Activated CD4-positive, alpha-beta memory T cell treated with anti-CD3 and anti-CD28 coated beads for 36 hours (primary cell): ENCODE data around the gene C14orf93. TPM values are rescaled to one million over a fixed set of nuclear protein-coding genes. Genes with fewer than 3 reads are reported as not detected.

Experiments
- CTCF ChIA-PET: fragments of 350-600 bp; sonication (Branson Sonifier 250); formaldehyde crosslinking; loops from one replicate; lab custom pipeline; 2021; ENCODE audit warnings: antibody characterized with exemption, inconsistent platforms; lab: Charles Lee
- POLR2A ChIA-PET: fragments of 350-600 bp; sonication (Branson Sonifier 250); formaldehyde crosslinking; loops from one replicate; lab custom pipeline; 2021; ENCODE audit warnings: antibody characterized with exemption; lab: Charles Lee
- DNase-seq: peaks from one replicate; pipeline ENCODE4 v3.0.0-alpha.2; 2020
- H3K27ac Mint-ChIP-seq: one replicate; pipeline ENCODE4 v1.8.0; 2021; ENCODE audit warnings: mixed read lengths
- H3K27me3 Mint-ChIP-seq: one replicate; pipeline ENCODE4 v1.8.0; 2021; ENCODE audit warnings: mixed read lengths
- H3K36me3 Mint-ChIP-seq: one replicate; pipeline ENCODE4 v1.8.0; 2021; ENCODE audit warnings: mixed read lengths
- H3K4me1 Mint-ChIP-seq: one replicate; pipeline ENCODE4 v1.8.0; 2021; ENCODE audit warnings: low read depth, mixed read lengths
- H3K4me3 Mint-ChIP-seq: one replicate; pipeline ENCODE4 v1.8.0; 2021; ENCODE audit warnings: mild to moderate bottlenecking, mixed read lengths
- H3K9me3 Mint-ChIP-seq: one replicate; pipeline ENCODE4 v1.8.0; 2021; ENCODE audit warnings: mixed read lengths
- intact Hi-C: fragments of 100-400 bp; cut with micrococcal nuclease; formaldehyde crosslinking; loops from one replicate; pipeline ENCODE4 v1.15.1; 2023
- total RNA-seq, 2 experiments: library from RNA; stranded (reverse); gene quantifications; one replicate each; pipeline ENCODE4 v1.2.3, GENCODE V29; 2021

Gene C14orf93
- total RNA-seq, 2 experiments from 2014 or later, result 7.5 to 10.8 TPM

DNA sequence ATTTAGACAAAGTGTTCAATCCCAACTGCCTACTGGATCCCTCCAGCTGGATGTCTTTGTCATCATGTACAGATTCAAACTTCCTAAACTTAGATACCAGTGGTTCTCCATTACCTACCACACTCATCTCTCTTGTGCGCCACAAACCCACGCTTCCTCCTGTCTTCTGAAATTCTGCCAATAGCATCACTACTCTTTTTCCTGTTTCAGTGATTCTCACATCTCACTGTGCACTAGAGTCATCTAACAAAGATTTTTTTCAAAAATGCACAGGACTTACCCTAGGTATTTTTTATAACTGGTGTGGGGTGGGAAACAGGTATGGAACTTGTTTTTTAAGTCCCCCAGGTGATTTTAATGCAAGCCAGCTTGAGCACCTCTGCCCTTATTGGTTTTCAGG is 18.9 kb upstream of the C14orf93 start:
- ChIA-PET POLR2A (interaction anchor here (1.1 to 1.8 kb wide), 2 partner anchors 22 to 42 kb away, joined by 3 to 6 read pairs; no protein-coding TSS in a partner anchor), CTCF (interaction anchor here (0.6 to 2.6 kb wide), 7 partner anchors 23 to 1261 kb away, joined by 3 to 11 read pairs (median 7); partner anchors contain the start of gene CDH24)
- H3K4me1 Mint-ChIP-seq, result peaks cover 54% of the 10 kb centered on the region
- intact Hi-C loops, result loop anchor here (1.0 kb wide), 1 partner anchor 21 kb away; no protein-coding TSS in a partner anchor
- H3K36me3 Mint-ChIP-seq, result peaks cover 57% of the 10 kb centered on the region
- H3K9me3 Mint-ChIP-seq, result no peaks in the 10 kb centered on the region
- no peaks in the 10 kb centered on the region for H3K27me3 Mint-ChIP-seq
- no peak overlapping the region for H3K4me3 Mint-ChIP-seq
- H3K27ac Mint-ChIP-seq, result peak overlapping the region; percentile 85
- peak; percentile 65 for DNase-seq

DNA sequence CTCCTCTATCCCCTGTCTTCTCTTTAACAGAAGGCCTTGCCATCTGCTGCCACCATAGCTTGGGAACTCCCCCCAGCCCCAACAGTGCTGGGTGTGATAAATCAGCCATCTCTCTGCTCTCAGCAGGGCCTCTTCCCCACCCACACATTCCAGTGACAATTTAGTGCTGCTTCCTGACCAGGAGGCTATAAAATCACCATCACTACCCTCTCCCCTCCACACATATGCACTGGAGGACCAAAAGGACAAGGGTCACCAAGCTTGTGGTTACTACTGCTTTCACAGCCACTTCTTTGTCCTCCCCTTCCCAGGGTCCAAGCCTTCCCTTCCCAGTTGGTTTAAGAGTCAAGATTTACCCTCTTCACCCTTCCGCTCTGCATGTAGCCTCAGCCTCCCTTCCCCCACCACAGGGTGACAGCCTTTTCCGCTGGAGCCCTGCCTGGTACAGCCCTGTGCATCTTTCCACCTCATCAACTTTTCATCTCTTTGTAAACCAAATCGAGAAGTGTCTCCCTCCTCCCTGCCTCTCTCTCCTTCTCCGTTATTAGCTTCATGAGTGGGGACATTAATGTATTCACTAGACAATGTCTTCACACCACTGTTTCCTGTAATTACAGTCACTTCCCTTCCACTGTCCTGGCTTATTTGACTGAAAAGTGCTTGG is 15.3 kb upstream of the C14orf93 start:
- Mint-ChIP-seq H3K36me3 (peaks cover 54% of the 10 kb centered on the region), H3K4me3 (peak overlapping the region; percentile 9), H3K27ac (peak overlapping the region; percentile 81), H3K4me1 (peaks cover 47% of the 10 kb centered on the region), H3K27me3 (no peaks in the 10 kb centered on the region), H3K9me3 (no peaks in the 10 kb centered on the region)
- DNase-seq, result peak; percentile 53
- ChIA-PET POLR2A (interaction anchor here (1.0 to 1.4 kb wide), 2 partner anchors 14 to 18 kb away, joined by 3 to 6 read pairs; no protein-coding TSS in a partner anchor), CTCF (interaction anchor here (1.3 to 2.9 kb wide), 7 partner anchors 18 to 52 kb away, joined by 5 to 15 read pairs (median 7); partner anchors contain the start of genes AJUBA and CDH24)
- intact Hi-C loops, result loop anchor here (2.0 kb wide), 1 partner anchor 14 kb away; the partner anchor contains the start of gene C14orf93

DNA sequence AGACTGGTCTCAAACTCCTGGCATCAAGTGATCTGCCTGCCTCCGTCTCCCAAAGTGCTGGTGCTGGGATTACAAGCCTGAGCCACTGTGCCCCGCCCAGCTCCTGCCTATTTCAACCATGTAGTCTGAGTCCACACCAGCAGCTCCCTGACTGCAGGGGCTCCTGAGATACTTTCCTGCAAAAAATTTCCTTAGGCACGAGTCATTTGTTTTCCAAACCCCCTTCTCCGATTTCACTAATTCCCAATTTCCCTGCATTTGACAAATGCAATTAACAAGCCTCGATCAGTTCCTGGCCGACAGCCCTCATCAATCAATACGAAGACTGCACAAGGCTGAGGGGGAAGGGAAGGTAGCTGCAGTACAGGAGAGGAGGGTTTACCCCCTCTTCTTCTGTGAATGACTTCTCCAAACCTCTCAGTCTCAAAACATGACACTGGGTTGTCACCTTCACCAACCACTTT is 14.7 kb upstream of the C14orf93 start:
- Mint-ChIP-seq H3K4me1 (peaks cover 47% of the 10 kb centered on the region), H3K27me3 (no peaks in the 10 kb centered on the region), H3K9me3 (no peaks in the 10 kb centered on the region), H3K27ac (peak overlapping the region; percentile 81), H3K4me3 (no peak overlapping the region), H3K36me3 (peaks cover 54% of the 10 kb centered on the region)
- no peak for DNase-seq
- ChIA-PET CTCF (interaction anchor here (0.9 to 2.9 kb wide), 8 partner anchors 11 to 51 kb away, joined by 5 to 15 read pairs (median 7); partner anchors contain the start of genes AJUBA and CDH24), POLR2A (interaction anchor here (0.9 to 1.4 kb wide), 3 partner anchors 9 to 18 kb away, joined by 3 to 6 read pairs (median 6); no protein-coding TSS in a partner anchor)
- intact Hi-C loops, result loop anchor here (2.0 kb wide), 1 partner anchor 14 kb away; the partner anchor contains the start of gene C14orf93

DNA sequence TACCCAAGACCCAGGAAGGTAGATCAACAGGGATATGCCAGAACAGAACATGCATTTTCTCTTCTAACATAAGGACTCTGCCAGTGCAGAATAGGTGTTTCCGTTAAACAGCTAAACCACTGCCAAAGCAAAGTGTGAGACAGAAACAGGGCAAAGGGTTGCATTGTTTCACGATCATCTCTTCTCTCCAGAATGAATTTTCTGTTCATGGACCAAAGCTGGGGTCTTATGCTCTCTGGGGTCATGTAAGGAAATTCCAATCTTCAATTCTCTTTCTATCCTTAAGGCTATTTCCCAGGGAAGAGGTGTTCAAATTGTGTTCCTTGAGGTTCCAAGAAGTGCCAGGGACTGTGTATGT is 13.8 kb upstream of the C14orf93 start:
- POLR2A ChIA-PET, result interaction anchor here (0.6 to 0.9 kb wide), 2 partner anchors 10 to 61 kb away, joined by 3 to 6 read pairs; no protein-coding TSS in a partner anchor
- peaks cover 46% of the 10 kb centered on the region for H3K36me3 Mint-ChIP-seq
- H3K4me3 Mint-ChIP-seq, result no peak overlapping the region
- H3K27ac Mint-ChIP-seq, result no peak overlapping the region
- CTCF ChIA-PET, result interaction anchor here (0.7 to 2.9 kb wide), 8 partner anchors 11 to 45 kb away, joined by 3 to 15 read pairs (median 7); partner anchors contain the start of genes AJUBA and CDH24
- H3K9me3 Mint-ChIP-seq, result no peaks in the 10 kb centered on the region
- H3K27me3 Mint-ChIP-seq, result no peaks in the 10 kb centered on the region
- intact Hi-C loops, result loop anchor here (2.0 kb wide), 1 partner anchor 13 kb away; the partner anchor contains the start of gene C14orf93
- no peak for DNase-seq
- H3K4me1 Mint-ChIP-seq, result peaks cover 38% of the 10 kb centered on the region

GRCh38 chr14:23023022-23023794 is 13.3 kb upstream of the C14orf93 start:
- H3K27ac Mint-ChIP-seq, result no peak overlapping the region
- H3K36me3 Mint-ChIP-seq, result peaks cover 43% of the 10 kb centered on the region
- no peak overlapping the region for H3K4me3 Mint-ChIP-seq

GRCh38 chr14:23021889-23022442 is 12.0 kb upstream of the C14orf93 start:
- peaks cover 32% of the 10 kb centered on the region for H3K4me1 Mint-ChIP-seq
- CTCF ChIA-PET, result interaction anchor here (0.6 to 2.1 kb wide), 7 partner anchors 11 to 76 kb away, joined by 3 to 7 read pairs (median 4); partner anchors contain the start of gene AJUBA

More at GRCh38 chr14:23023022-23023794, 13.3 kb upstream of the C14orf93 start:
- intact Hi-C loops, result no loop called here
- Mint-ChIP-seq H3K4me1 (peaks cover 35% of the 10 kb centered on the region), H3K27me3 (no peaks in the 10 kb centered on the region), H3K9me3 (no peaks in the 10 kb centered on the region)
- CTCF ChIA-PET, result interaction anchor here (0.7 to 2.9 kb wide), 8 partner anchors 10 to 45 kb away, joined by 3 to 15 read pairs (median 6); partner anchors contain the start of genes AJUBA and CDH24
- POLR2A ChIA-PET, result interaction anchor here (0.6 to 0.9 kb wide), 2 partner anchors 10 to 62 kb away, joined by 3 to 6 read pairs; no protein-coding TSS in a partner anchor
- no peak for DNase-seq

DNA sequence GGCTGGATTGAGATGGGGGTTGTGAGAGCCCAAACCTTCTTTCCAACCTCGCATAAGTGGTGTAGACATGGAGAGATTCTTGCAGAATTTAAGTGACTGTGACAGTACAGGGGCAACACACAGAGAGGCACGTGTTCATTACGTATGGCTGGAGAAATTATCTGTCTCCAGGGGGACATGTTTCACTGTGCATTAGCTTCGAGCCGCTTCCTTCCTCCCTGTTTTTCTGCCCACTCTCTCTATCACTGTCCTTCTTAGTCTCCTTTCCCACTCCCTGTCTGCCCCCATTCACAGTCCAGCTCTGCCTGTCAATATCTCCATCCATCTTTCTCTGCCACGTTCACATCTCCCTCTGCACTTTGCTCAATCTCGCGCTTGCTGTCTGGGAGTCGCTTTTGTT is 11.5 kb upstream of the C14orf93 start:
- ChIA-PET POLR2A (interaction anchor here (1.2 kb wide), 1 partner anchor 9 kb away, joined by 3 read pairs; no protein-coding TSS in a partner anchor), CTCF (interaction anchor here (0.6 to 2.1 kb wide), 6 partner anchors 10 to 47 kb away, joined by 3 to 7 read pairs (median 4); no protein-coding TSS in a partner anchor)
- H3K4me3 Mint-ChIP-seq, result no peak overlapping the region
- peaks cover 32% of the 10 kb centered on the region for H3K4me1 Mint-ChIP-seq
- intact Hi-C loops, result no loop called here
- H3K27me3 Mint-ChIP-seq, result no peaks in the 10 kb centered on the region
- DNase-seq, result no peak
- no peak overlapping the region for H3K27ac Mint-ChIP-seq
- H3K9me3 Mint-ChIP-seq, result no peaks in the 10 kb centered on the region
- H3K36me3 Mint-ChIP-seq, result peaks cover 35% of the 10 kb centered on the region

More at GRCh38 chr14:23021889-23022442, 12.0 kb upstream of the C14orf93 start:
- no peak overlapping the region for H3K27ac Mint-ChIP-seq
- no peaks in the 10 kb centered on the region for H3K9me3 Mint-ChIP-seq
- H3K27me3 Mint-ChIP-seq, result no peaks in the 10 kb centered on the region
- intact Hi-C loops, result no loop called here
- POLR2A ChIA-PET, result interaction anchor here (0.5 to 0.9 kb wide), 2 partner anchors 15 to 1346 kb away, joined by 3 to 7 read pairs; partner anchors contain the start of gene NFATC4
- no peak overlapping the region for H3K4me3 Mint-ChIP-seq
- DNase-seq, result no peak
- H3K36me3 Mint-ChIP-seq, result peaks cover 36% of the 10 kb centered on the region

GRCh38 chr14:23020143-23021128 is 10.5 kb upstream of the C14orf93 start:
- H3K27me3 Mint-ChIP-seq, result no peaks in the 10 kb centered on the region

DNA sequence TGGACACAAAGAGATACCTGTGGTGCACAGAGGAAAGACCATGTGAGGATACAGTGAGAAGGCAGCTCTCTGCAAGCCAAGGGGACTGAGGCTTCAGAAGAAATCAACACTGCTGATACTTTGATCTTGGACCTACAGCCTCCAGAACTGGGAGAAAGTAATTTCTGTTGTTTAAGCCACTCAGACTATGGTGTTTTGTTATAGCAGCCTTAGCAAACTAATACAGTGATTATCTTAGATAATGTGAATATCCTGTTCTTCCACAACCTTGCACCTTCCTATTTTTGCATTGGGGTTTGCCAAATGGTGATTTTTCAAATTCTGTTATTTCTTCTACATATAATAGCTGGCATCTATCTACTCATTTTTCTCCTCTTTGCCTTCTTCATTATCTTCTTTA is 8.2 kb upstream of the C14orf93 start:
- peaks cover 8% of the 10 kb centered on the region for H3K36me3 Mint-ChIP-seq
- intact Hi-C loops, result no loop called here
- no peak overlapping the region for H3K27ac Mint-ChIP-seq
- no peaks in the 10 kb centered on the region for H3K9me3 Mint-ChIP-seq
- H3K4me1 Mint-ChIP-seq, result peaks cover 5% of the 10 kb centered on the region
- no peaks in the 10 kb centered on the region for H3K27me3 Mint-ChIP-seq
- no peak for DNase-seq
- ChIA-PET CTCF (interaction anchor here (1.1 to 1.8 kb wide), 4 partner anchors 11 to 59 kb away, joined by 3 to 9 read pairs (median 5); no protein-coding TSS in a partner anchor), POLR2A (interaction anchor here (0.6 kb wide), 1 partner anchor 15 kb away, joined by 4 read pairs; no protein-coding TSS in a partner anchor)
- no peak overlapping the region for H3K4me3 Mint-ChIP-seq

More at GRCh38 chr14:23020143-23021128, 10.5 kb upstream of the C14orf93 start:
- Mint-ChIP-seq H3K9me3 (no peaks in the 10 kb centered on the region), H3K27ac (no peak overlapping the region), H3K4me3 (no peak overlapping the region), H3K36me3 (peaks cover 25% of the 10 kb centered on the region), H3K4me1 (peaks cover 23% of the 10 kb centered on the region)
- POLR2A ChIA-PET, result interaction anchor here (1.2 kb wide), 1 partner anchor 8 kb away, joined by 3 read pairs; no protein-coding TSS in a partner anchor
- CTCF ChIA-PET, result interaction anchor here (0.9 to 2.1 kb wide), 4 partner anchors 34 to 48 kb away, joined by 3 to 7 read pairs (median 4); no protein-coding TSS in a partner anchor
- no peak for DNase-seq
- intact Hi-C loops, result no loop called here

DNA sequence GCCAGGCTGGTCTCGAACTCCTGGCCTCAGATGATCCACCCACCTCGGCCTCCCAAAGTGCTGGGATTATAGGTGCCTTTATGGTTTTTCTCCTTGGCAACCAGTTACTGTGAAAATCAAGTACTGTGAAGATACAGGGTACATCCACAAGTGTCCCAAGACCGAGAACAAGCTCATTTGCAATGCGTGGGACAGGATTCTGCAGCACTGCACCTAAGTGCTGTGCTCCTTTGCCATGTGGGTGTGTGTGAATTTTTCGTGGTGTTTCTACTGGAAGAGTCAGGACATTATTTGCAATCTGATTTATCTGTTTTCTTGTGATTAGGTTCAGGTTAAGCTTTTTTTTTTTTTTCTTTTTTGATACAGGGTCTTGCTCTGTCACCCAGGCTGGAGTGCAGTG is 7.1 kb upstream of the C14orf93 start:
- no peaks in the 10 kb centered on the region for H3K9me3 Mint-ChIP-seq
- H3K4me1 Mint-ChIP-seq, result no peaks in the 10 kb centered on the region
- no peak overlapping the region for H3K27ac Mint-ChIP-seq
- peaks cover 4% of the 10 kb centered on the region for H3K36me3 Mint-ChIP-seq
- H3K27me3 Mint-ChIP-seq, result no peaks in the 10 kb centered on the region
- ChIA-PET POLR2A (interaction anchor here (1.3 kb wide), 1 partner anchor 73 kb away, joined by 3 read pairs; no protein-coding TSS in a partner anchor), CTCF (interaction anchor here (1.1 to 1.8 kb wide), 4 partner anchors 22 to 45 kb away, joined by 3 to 9 read pairs (median 4); no protein-coding TSS in a partner anchor)
- DNase-seq, result no peak
- intact Hi-C loops, result no loop called here
- no peak overlapping the region for H3K4me3 Mint-ChIP-seq
